Measurements from ENCODE around the gene LYRM4.

DNA sequence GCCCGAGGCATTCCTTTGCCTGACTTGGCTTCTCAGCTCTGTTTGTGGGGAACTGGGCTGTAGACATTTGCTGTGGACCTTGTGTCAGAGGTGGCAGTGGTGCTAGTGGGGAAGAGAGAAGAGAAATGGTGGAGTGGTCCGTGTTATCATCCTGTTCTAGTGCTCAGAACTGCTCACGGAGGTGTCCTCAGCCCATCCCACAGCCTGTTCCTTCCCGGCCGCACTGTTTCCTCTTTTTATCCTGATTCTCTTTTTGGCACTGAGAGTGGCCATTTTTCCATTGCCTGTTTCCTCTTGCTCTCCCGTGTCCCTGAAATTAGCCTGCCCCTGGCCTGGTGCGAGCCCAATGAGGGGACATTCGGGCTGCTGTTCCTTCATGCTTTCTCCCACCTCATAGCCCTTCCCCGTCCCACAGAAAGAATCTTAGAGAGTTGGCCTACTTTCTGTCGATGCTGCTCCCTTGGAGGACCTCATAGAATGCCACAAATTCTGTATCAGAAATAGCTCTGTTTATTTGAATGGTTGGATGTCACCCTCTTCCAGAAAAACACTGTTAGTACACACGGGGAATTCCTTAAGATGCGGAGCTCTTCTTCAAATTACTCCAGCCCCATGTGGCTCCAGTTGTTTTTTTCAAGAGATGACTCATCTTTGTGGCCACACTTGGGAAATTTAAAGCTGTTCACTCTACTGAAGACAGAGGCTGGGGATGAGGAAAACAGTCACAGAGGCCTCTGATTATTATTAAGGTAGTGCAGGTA lies 26.6 kb upstream of the LYRM4 start:
- TF ChIP-seq, protein P1, sequence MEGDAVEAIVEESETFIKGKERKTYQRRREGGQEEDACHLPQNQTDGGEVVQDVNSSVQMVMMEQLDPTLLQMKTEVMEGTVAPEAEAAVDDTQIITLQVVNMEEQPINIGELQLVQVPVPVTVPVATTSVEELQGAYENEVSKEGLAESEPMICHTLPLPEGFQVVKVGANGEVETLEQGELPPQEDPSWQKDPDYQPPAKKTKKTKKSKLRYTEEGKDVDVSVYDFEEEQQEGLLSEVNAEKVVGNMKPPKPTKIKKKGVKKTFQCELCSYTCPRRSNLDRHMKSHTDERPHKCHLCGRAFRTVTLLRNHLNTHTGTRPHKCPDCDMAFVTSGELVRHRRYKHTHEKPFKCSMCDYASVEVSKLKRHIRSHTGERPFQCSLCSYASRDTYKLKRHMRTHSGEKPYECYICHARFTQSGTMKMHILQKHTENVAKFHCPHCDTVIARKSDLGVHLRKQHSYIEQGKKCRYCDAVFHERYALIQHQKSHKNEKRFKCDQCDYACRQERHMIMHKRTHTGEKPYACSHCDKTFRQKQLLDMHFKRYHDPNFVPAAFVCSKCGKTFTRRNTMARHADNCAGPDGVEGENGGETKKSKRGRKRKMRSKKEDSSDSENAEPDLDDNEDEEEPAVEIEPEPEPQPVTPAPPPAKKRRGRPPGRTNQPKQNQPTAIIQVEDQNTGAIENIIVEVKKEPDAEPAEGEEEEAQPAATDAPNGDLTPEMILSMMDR (conservative IDR thresholded peaks at IDR 0.05; ENCODE audit: low read depth in 2 of 2), result no peak
- TF ChIP-seq JUNB (IDR thresholded peaks at IDR 0.05; ENCODE audit: unreplicated experiment), result no peak
- no peak for TF ChIP-seq POLR2AphosphoS5 (IDR thresholded peaks at IDR 0.05; ENCODE audit: low read depth)
- no peak for TF ChIP-seq EZH2 (IDR thresholded peaks at IDR 0.05; ENCODE audit: low read depth, unreplicated experiment)
- no peak for TF ChIP-seq CREB1 (CRISPR knock-in tag; IDR thresholded peaks at IDR 0.05; ENCODE audit: low read depth)
- TF ChIP-seq, protein P2, sequence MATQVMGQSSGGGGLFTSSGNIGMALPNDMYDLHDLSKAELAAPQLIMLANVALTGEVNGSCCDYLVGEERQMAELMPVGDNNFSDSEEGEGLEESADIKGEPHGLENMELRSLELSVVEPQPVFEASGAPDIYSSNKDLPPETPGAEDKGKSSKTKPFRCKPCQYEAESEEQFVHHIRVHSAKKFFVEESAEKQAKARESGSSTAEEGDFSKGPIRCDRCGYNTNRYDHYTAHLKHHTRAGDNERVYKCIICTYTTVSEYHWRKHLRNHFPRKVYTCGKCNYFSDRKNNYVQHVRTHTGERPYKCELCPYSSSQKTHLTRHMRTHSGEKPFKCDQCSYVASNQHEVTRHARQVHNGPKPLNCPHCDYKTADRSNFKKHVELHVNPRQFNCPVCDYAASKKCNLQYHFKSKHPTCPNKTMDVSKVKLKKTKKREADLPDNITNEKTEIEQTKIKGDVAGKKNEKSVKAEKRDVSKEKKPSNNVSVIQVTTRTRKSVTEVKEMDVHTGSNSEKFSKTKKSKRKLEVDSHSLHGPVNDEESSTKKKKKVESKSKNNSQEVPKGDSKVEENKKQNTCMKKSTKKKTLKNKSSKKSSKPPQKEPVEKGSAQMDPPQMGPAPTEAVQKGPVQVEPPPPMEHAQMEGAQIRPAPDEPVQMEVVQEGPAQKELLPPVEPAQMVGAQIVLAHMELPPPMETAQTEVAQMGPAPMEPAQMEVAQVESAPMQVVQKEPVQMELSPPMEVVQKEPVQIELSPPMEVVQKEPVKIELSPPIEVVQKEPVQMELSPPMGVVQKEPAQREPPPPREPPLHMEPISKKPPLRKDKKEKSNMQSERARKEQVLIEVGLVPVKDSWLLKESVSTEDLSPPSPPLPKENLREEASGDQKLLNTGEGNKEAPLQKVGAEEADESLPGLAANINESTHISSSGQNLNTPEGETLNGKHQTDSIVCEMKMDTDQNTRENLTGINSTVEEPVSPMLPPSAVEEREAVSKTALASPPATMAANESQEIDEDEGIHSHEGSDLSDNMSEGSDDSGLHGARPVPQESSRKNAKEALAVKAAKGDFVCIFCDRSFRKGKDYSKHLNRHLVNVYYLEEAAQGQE (IDR thresholded peaks at IDR 0.05; ENCODE audit: unreplicated experiment), result no peak
- no peak for TF ChIP-seq EZH2phosphoT487 (IDR thresholded peaks at IDR 0.05; ENCODE audit: unreplicated experiment)
